ENCODE measurements around the gene NDNF.

DNA sequence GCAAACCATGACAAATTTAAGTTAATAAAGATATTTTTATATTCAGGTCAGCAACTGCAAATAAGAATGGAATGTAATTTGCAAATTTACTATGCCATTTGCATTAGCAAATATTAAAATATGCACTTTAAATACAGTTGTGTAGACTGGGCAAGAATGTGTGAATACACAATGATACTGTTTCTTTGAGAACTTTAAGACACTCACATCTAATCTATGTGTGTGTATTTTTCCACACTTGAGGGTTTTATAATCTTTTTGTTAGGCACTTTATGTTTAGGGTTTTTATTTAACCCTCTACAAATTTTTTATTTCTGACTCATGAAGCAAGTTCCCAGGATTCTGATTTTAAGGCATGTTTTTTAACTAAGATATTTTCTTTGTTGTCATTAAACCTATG is 23.9 kb upstream of the NDNF start:
- TF ChIP-seq, protein P1, sequence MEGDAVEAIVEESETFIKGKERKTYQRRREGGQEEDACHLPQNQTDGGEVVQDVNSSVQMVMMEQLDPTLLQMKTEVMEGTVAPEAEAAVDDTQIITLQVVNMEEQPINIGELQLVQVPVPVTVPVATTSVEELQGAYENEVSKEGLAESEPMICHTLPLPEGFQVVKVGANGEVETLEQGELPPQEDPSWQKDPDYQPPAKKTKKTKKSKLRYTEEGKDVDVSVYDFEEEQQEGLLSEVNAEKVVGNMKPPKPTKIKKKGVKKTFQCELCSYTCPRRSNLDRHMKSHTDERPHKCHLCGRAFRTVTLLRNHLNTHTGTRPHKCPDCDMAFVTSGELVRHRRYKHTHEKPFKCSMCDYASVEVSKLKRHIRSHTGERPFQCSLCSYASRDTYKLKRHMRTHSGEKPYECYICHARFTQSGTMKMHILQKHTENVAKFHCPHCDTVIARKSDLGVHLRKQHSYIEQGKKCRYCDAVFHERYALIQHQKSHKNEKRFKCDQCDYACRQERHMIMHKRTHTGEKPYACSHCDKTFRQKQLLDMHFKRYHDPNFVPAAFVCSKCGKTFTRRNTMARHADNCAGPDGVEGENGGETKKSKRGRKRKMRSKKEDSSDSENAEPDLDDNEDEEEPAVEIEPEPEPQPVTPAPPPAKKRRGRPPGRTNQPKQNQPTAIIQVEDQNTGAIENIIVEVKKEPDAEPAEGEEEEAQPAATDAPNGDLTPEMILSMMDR (IDR thresholded peaks at IDR 0.05): no peak
- no peak for TF ChIP-seq GABPA (IDR thresholded peaks at IDR 0.05; ENCODE audit: low read depth)
- no peak for TF ChIP-seq FOXJ3 (CRISPR knock-in tag; IDR thresholded peaks at IDR 0.05)
- TF ChIP-seq RAD21 (IDR thresholded peaks at IDR 0.05; ENCODE audit: low read length): no peak
- no peak for TF ChIP-seq SMC3 (IDR thresholded peaks at IDR 0.05; ENCODE audit: low read depth, low read length)
- no peak for TF ChIP-seq TAF1 (IDR thresholded peaks at IDR 0.05; ENCODE audit: borderline replicate concordance, low read depth, low read length)
- TF ChIP-seq, protein P2, sequence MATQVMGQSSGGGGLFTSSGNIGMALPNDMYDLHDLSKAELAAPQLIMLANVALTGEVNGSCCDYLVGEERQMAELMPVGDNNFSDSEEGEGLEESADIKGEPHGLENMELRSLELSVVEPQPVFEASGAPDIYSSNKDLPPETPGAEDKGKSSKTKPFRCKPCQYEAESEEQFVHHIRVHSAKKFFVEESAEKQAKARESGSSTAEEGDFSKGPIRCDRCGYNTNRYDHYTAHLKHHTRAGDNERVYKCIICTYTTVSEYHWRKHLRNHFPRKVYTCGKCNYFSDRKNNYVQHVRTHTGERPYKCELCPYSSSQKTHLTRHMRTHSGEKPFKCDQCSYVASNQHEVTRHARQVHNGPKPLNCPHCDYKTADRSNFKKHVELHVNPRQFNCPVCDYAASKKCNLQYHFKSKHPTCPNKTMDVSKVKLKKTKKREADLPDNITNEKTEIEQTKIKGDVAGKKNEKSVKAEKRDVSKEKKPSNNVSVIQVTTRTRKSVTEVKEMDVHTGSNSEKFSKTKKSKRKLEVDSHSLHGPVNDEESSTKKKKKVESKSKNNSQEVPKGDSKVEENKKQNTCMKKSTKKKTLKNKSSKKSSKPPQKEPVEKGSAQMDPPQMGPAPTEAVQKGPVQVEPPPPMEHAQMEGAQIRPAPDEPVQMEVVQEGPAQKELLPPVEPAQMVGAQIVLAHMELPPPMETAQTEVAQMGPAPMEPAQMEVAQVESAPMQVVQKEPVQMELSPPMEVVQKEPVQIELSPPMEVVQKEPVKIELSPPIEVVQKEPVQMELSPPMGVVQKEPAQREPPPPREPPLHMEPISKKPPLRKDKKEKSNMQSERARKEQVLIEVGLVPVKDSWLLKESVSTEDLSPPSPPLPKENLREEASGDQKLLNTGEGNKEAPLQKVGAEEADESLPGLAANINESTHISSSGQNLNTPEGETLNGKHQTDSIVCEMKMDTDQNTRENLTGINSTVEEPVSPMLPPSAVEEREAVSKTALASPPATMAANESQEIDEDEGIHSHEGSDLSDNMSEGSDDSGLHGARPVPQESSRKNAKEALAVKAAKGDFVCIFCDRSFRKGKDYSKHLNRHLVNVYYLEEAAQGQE (IDR thresholded peaks at IDR 0.05; ENCODE audit: low read depth, low read length): no peak
- no peak for TF ChIP-seq YY1 (IDR thresholded peaks at IDR 0.05; ENCODE audit: low read depth)
- TF ChIP-seq POLR2AphosphoS5 (IDR thresholded peaks at IDR 0.05; ENCODE audit: low read depth, low read length): no peak
- TF ChIP-seq SIN3A (IDR thresholded peaks at IDR 0.05; ENCODE audit: borderline replicate concordance, low read depth, low read length): no peak
- TF ChIP-seq ELF1 (IDR thresholded peaks at IDR 0.05): no peak
- no peak for TF ChIP-seq EZH2phosphoT487 (IDR thresholded peaks at IDR 0.05; ENCODE audit: borderline replicate concordance, low read depth)
- TF ChIP-seq, protein P3, sequence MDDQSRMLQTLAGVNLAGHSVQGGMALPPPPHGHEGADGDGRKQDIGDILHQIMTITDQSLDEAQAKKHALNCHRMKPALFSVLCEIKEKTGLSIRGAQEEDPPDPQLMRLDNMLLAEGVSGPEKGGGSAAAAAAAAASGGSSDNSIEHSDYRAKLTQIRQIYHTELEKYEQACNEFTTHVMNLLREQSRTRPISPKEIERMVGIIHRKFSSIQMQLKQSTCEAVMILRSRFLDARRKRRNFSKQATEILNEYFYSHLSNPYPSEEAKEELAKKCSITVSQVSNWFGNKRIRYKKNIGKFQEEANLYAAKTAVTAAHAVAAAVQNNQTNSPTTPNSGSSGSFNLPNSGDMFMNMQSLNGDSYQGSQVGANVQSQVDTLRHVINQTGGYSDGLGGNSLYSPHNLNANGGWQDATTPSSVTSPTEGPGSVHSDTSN (IDR thresholded peaks at IDR 0.05): no peak
- TF ChIP-seq RFX5 (IDR thresholded peaks at IDR 0.05; ENCODE audit: low read length): no peak
